T-helper 17 cell (primary cell): Measurements from ENCODE around the gene GRB2. TPM values are rescaled to one million over a fixed set of nuclear protein-coding genes. Genes with fewer than 3 reads are reported as not detected.
"Not testable (repeated sequence)": the region's sequence is repeated elsewhere in the genome, so short reads cannot be mapped to it uniquely, and the experiment has no call there.

Experiments used
- ATAC-seq: fragments of 150-1000 bp; cut with Tn5 transposase; 2 replicates; pipeline ENCODE4 v1.10.0; 2021; ENCODE audit warnings: mild to moderate bottlenecking, moderate library complexity
- DNase-seq, 3 donors: peaks; one replicate each; pipeline versions ENCODE4 v3.0.0 to v3.0.0-alpha.2; 2020 to 2021
- H3K9me3 ChIP-seq: one replicate; pipeline ENCODE4 v1.7.0; 2013; ENCODE audit warnings: low read length, mild to moderate bottlenecking; ENCODE audit not compliant: control insufficient read depth, poor library complexity, severe bottlenecking
- H3K27ac Mint-ChIP-seq: one replicate; pipeline ENCODE4 v1.8.0; 2022; ENCODE audit warnings: mild to moderate bottlenecking, moderate library complexity, mixed read lengths
- H3K27me3 Mint-ChIP-seq: one replicate; pipeline ENCODE4 v1.8.0; 2022; ENCODE audit warnings: mixed read lengths
- H3K36me3 Mint-ChIP-seq: one replicate; pipeline ENCODE4 v1.8.0; 2022; ENCODE audit warnings: low read depth, mixed read lengths
- H3K4me1 Mint-ChIP-seq: one replicate; pipeline ENCODE4 v1.8.0; 2022; ENCODE audit warnings: mild to moderate bottlenecking, mixed read lengths
- H3K4me3 Mint-ChIP-seq: one replicate; pipeline ENCODE4 v1.8.0; 2022; ENCODE audit warnings: mild to moderate bottlenecking, moderate library complexity, mixed read lengths
- total RNA-seq, 4 donors: library from RNA in 2 of 4; stranded (reverse) in 2 of 4; gene quantifications; one replicate each; pipeline ENCODE4 v1.2.3 and lab custom pipeline; 2022 to 2026

The GRB2 gene
- total RNA-seq, 2 donors from 2014 or later = 112 to 117 TPM

- no peaks in the 10 kb centered on the region for H3K36me3 Mint-ChIP-seq
- H3K27ac Mint-ChIP-seq = no peak overlapping the region
- H3K4me3 Mint-ChIP-seq = peak overlapping the region; percentile 71
These were observed 91.4 kb downstream of the GRB2 start for GRCh38 chr17:75313941-75314551.

GRCh38 chr17:75308732-75309629 lies 96.5 kb downstream of the GRB2 start:
- H3K4me1 Mint-ChIP-seq = peaks cover 9% of the 10 kb centered on the region
- no peaks in the 10 kb centered on the region for H3K36me3 Mint-ChIP-seq
- no peaks in the 10 kb centered on the region for H3K27me3 Mint-ChIP-seq
- H3K4me3 Mint-ChIP-seq = no peak overlapping the region
- DNase-seq (no peak), ATAC-seq (no peak)
- peak overlapping the region; percentile 34 for H3K27ac Mint-ChIP-seq
- no peaks in the 10 kb centered on the region for H3K9me3 ChIP-seq

More at GRCh38 chr17:75313941-75314551, 91.4 kb downstream of the GRB2 start:
- ATAC-seq (no peak), DNase-seq (no peak)
- peaks cover 9% of the 10 kb centered on the region for H3K4me1 Mint-ChIP-seq
- H3K27me3 Mint-ChIP-seq = no peaks in the 10 kb centered on the region
- no peaks in the 10 kb centered on the region for H3K9me3 ChIP-seq

- H3K27me3 Mint-ChIP-seq = no peaks in the 10 kb centered on the region
- no peak overlapping the region for H3K4me3 Mint-ChIP-seq
- DNase-seq (no peak), ATAC-seq (no peak)
- peaks cover 6% of the 10 kb centered on the region for H3K4me1 Mint-ChIP-seq
- no peaks in the 10 kb centered on the region for H3K36me3 Mint-ChIP-seq
- H3K27ac Mint-ChIP-seq = peak overlapping the region; percentile 34
- no peaks in the 10 kb centered on the region for H3K9me3 ChIP-seq
These were observed 97.3 kb downstream of the GRB2 start for GRCh38 chr17:75307957-75308731.

- no peak for ATAC-seq
- H3K4me1 Mint-ChIP-seq = peaks cover 4% of the 10 kb centered on the region
These were observed 103.8 kb downstream of the GRB2 start for GRCh38 chr17:75301502-75302206.

GRCh38 chr17:75301049-75301448 lies 104.4 kb downstream of the GRB2 start:
- H3K4me1 Mint-ChIP-seq = peaks cover 4% of the 10 kb centered on the region
- ATAC-seq = no peak
- no peak for DNase-seq
- no peaks in the 10 kb centered on the region for H3K36me3 Mint-ChIP-seq
- no peak overlapping the region for H3K27ac Mint-ChIP-seq
- H3K4me3 Mint-ChIP-seq = no peak overlapping the region
- H3K27me3 Mint-ChIP-seq = no peaks in the 10 kb centered on the region
- H3K9me3 ChIP-seq = no peaks in the 10 kb centered on the region

More at GRCh38 chr17:75301502-75302206, 103.8 kb downstream of the GRB2 start:
- no peak overlapping the region for H3K4me3 Mint-ChIP-seq
- no peaks in the 10 kb centered on the region for H3K36me3 Mint-ChIP-seq
- H3K9me3 ChIP-seq = no peaks in the 10 kb centered on the region
- no peak overlapping the region for H3K27ac Mint-ChIP-seq
- DNase-seq = no peak
- no peaks in the 10 kb centered on the region for H3K27me3 Mint-ChIP-seq

- Mint-ChIP-seq H3K36me3 (no peaks in the 10 kb centered on the region), H3K4me3 (no peak overlapping the region), H3K4me1 (peaks cover 5% of the 10 kb centered on the region), H3K27ac (no peak overlapping the region), H3K27me3 (no peaks in the 10 kb centered on the region)
- DNase-seq = no peak
- H3K9me3 ChIP-seq = no peaks in the 10 kb centered on the region
- ATAC-seq = no peak
These were observed 105.2 kb downstream of the GRB2 start for GRCh38 chr17:75300280-75300679.

GRCh38 chr17:75295201-75296158 lies 110.0 kb downstream of the GRB2 start:
- ATAC-seq = peak; percentile 70
- Mint-ChIP-seq H3K27ac (peak overlapping the region; percentile 68), H3K27me3 (no peaks in the 10 kb centered on the region), H3K4me3 (peak overlapping the region; percentile 25), H3K36me3 (no peaks in the 10 kb centered on the region), H3K4me1 (peaks cover 8% of the 10 kb centered on the region)
- H3K9me3 ChIP-seq = no peaks in the 10 kb centered on the region
- no peak for DNase-seq

- not testable (repeated sequence) for H3K4me3 Mint-ChIP-seq, H3K27me3 Mint-ChIP-seq, ATAC-seq, H3K9me3 ChIP-seq, DNase-seq, H3K27ac Mint-ChIP-seq, H3K36me3 Mint-ChIP-seq
- peaks cover 17% of the 10 kb centered on the region for H3K4me1 Mint-ChIP-seq
These were observed 112.5 kb downstream of the GRB2 start for GRCh38 chr17:75292810-75293448.

GRCh38 chr17:75289832-75290337 lies 115.6 kb downstream of the GRB2 start:
- Mint-ChIP-seq H3K4me1 (peaks cover 12% of the 10 kb centered on the region), H3K27ac (peak overlapping the region; percentile 99), H3K27me3 (no peaks in the 10 kb centered on the region), H3K4me3 (peak overlapping the region; percentile 99), H3K36me3 (peaks cover 2% of the 10 kb centered on the region)
- DNase-seq (peak; percentile 23 to 57 (median 28)), ATAC-seq (peak; percentile 36)
- no peaks in the 10 kb centered on the region for H3K9me3 ChIP-seq

- Mint-ChIP-seq H3K27ac (peak within 1 kb of the TSS; percentile 99), H3K4me3 (peak within 1 kb of the TSS; percentile 99), H3K36me3 (peaks cover 2% of the 10 kb centered on the region), H3K4me1 (peaks cover 12% of the 10 kb centered on the region), H3K27me3 (no peaks in the 10 kb centered on the region)
- H3K9me3 ChIP-seq = no peaks in the 10 kb centered on the region
- peak; percentile 89 to 94 (median 89) for DNase-seq
- ATAC-seq = peak; percentile 93
These were observed 116.2 kb downstream of the GRB2 start, which contains the start of gene SLC25A19 for GRCh38 chr17:75289115-75289831. SLC25A19 (minus strand) TSS chr17:75289433; CDS start chr17:75286764, 2,669 bp downstream.

- H3K27ac Mint-ChIP-seq = peak overlapping the region; percentile 99
- peaks cover 2% of the 10 kb centered on the region for H3K36me3 Mint-ChIP-seq
- no peaks in the 10 kb centered on the region for H3K9me3 ChIP-seq
- H3K4me1 Mint-ChIP-seq = peaks cover 12% of the 10 kb centered on the region
- peak overlapping the region; percentile 99 for H3K4me3 Mint-ChIP-seq
- DNase-seq (peak in 2 of 3 donors; percentile 21 to 39), ATAC-seq (peak; percentile 9)
- no peaks in the 10 kb centered on the region for H3K27me3 Mint-ChIP-seq
These were observed 116.7 kb downstream of the GRB2 start for GRCh38 chr17:75288770-75289114.
